Subcutaneous abdominal adipose tissue (tissue), 5 donors: ENCODE measurements around the gene FER.

ENCODE experiments used
- H3K27ac ChIP-seq: one replicate; pipeline ENCODE4 v1.7.0; 2013; ENCODE audit warnings: low read depth, mild to moderate bottlenecking, inconsistent platforms, low read length, moderate library complexity
- H3K27me3 ChIP-seq, 5 donors: one replicate each; pipeline ENCODE4 v1.7.0; 2013; ENCODE audit warnings: low read length in 5 of 5, inconsistent platforms in 1 of 5; ENCODE audit not compliant: control insufficient read depth in 5 of 5, insufficient read depth in 4 of 5
- H3K36me3 ChIP-seq, 5 donors: one replicate each; pipeline ENCODE4 v1.7.0; 2013; ENCODE audit warnings: low read length in 5 of 5; ENCODE audit not compliant: control insufficient read depth in 5 of 5, insufficient read depth in 5 of 5
- H3K4me1 ChIP-seq, 5 donors: one replicate each; pipeline ENCODE4 v1.7.0; 2013; ENCODE audit warnings: low read length in 5 of 5, mild to moderate bottlenecking in 3 of 5, moderate library complexity in 1 of 5; ENCODE audit not compliant: control insufficient read depth in 5 of 5, insufficient read depth in 5 of 5
- H3K4me3 ChIP-seq, 5 donors: one replicate each; pipeline ENCODE4 v1.7.0; 2013; ENCODE audit warnings: low read length in 5 of 5, low read depth in 1 of 5
- H3K9ac ChIP-seq, 5 donors: one replicate each; pipeline ENCODE4 v1.7.0; 2013; ENCODE audit warnings: low read length in 5 of 5, mild to moderate bottlenecking in 4 of 5, moderate library complexity in 3 of 5
- H3K9me3 ChIP-seq, 5 donors: one replicate each; pipeline ENCODE4 v1.7.0; 2013; ENCODE audit warnings: low read length in 5 of 5; ENCODE audit not compliant: control insufficient read depth in 5 of 5
- donor health status: healthy.
- donor health status: healthy.
- donor health status: healthy.
- donor health status: healthy.
- donor health status: healthy.

FER gene

GRCh38 chr5:108930107-108930506, 182.4 kb downstream of the FER start:
- H3K9ac ChIP-seq = no peak overlapping the region
- no peak overlapping the region for H3K4me3 ChIP-seq
- H3K4me1 ChIP-seq = peaks cover 0 to under 1% (median 0%) of the 10 kb centered on the region in 5 donors
- peaks cover 0 to 5% (median 0%) of the 10 kb centered on the region in 5 donors for H3K36me3 ChIP-seq
- no peak overlapping the region for H3K27ac ChIP-seq
- no peaks in the 10 kb centered on the region for H3K27me3 ChIP-seq
- peaks cover 0 to 2% (median 0%) of the 10 kb centered on the region in 5 donors for H3K9me3 ChIP-seq

- no peak overlapping the region for H3K9ac ChIP-seq
- peaks cover 0 to 5% (median 0%) of the 10 kb centered on the region in 5 donors for H3K36me3 ChIP-seq
- H3K9me3 ChIP-seq = peaks cover 0 to 2% (median 0%) of the 10 kb centered on the region in 5 donors
- H3K27me3 ChIP-seq = no peaks in the 10 kb centered on the region
- H3K4me3 ChIP-seq = no peak overlapping the region
- no peak overlapping the region for H3K27ac ChIP-seq
- peaks cover 0 to 10% (median 0%) of the 10 kb centered on the region in 5 donors for H3K4me1 ChIP-seq
Observed at GRCh38 chr5:108935611-108936010, 187.9 kb downstream of the FER start.

- H3K27ac ChIP-seq = no peak overlapping the region
- no peaks in the 10 kb centered on the region for H3K36me3 ChIP-seq
- H3K27me3 ChIP-seq = no peaks in the 10 kb centered on the region
- no peak overlapping the region for H3K4me3 ChIP-seq
- H3K4me1 ChIP-seq = peaks cover 0 to 10% (median 0%) of the 10 kb centered on the region in 5 donors
- no peak overlapping the region for H3K9ac ChIP-seq
- no peaks in the 10 kb centered on the region for H3K9me3 ChIP-seq
Observed at GRCh38 chr5:108937221-108937620, 189.5 kb downstream of the FER start.

GRCh38 chr5:108940506-108940905, 192.8 kb downstream of the FER start:
- no peaks in the 10 kb centered on the region for H3K27me3 ChIP-seq
- no peak overlapping the region for H3K27ac ChIP-seq
- no peaks in the 10 kb centered on the region for H3K36me3 ChIP-seq
- H3K9me3 ChIP-seq = no peaks in the 10 kb centered on the region
- peaks cover 0 to 5% (median 0%) of the 10 kb centered on the region in 5 donors for H3K4me1 ChIP-seq
- no peak overlapping the region for H3K9ac ChIP-seq
- H3K4me3 ChIP-seq = no peak overlapping the region

- no peaks in the 10 kb centered on the region for H3K9me3 ChIP-seq
- no peaks in the 10 kb centered on the region for H3K27me3 ChIP-seq
- no peak overlapping the region for H3K27ac ChIP-seq
- no peak overlapping the region for H3K4me3 ChIP-seq
- peaks cover 0 to 6% (median 0%) of the 10 kb centered on the region in 5 donors for H3K36me3 ChIP-seq
- no peaks in the 10 kb centered on the region for H3K4me1 ChIP-seq
- no peak overlapping the region for H3K9ac ChIP-seq
Observed at GRCh38 chr5:108941746-108942145, 194.0 kb downstream of the FER start.

GRCh38 chr5:108942701-108943100, 195.0 kb downstream of the FER start:
- H3K4me1 ChIP-seq = no peaks in the 10 kb centered on the region
- no peak overlapping the region for H3K4me3 ChIP-seq
- H3K9me3 ChIP-seq = no peaks in the 10 kb centered on the region
- H3K27me3 ChIP-seq = no peaks in the 10 kb centered on the region
- H3K27ac ChIP-seq = no peak overlapping the region
- peaks cover 0 to 10% (median 0%) of the 10 kb centered on the region in 5 donors for H3K36me3 ChIP-seq
- H3K9ac ChIP-seq = no peak overlapping the region

GRCh38 chr5:108945094-108945493, 197.4 kb downstream of the FER start:
- no peak overlapping the region for H3K4me3 ChIP-seq
- H3K4me1 ChIP-seq = no peaks in the 10 kb centered on the region
- H3K9ac ChIP-seq = no peak overlapping the region
- no peak overlapping the region for H3K27ac ChIP-seq
- peaks cover 0 to 10% (median 0%) of the 10 kb centered on the region in 5 donors for H3K36me3 ChIP-seq
- no peaks in the 10 kb centered on the region for H3K27me3 ChIP-seq
- no peaks in the 10 kb centered on the region for H3K9me3 ChIP-seq

GRCh38 chr5:108946008-108946407, 198.3 kb downstream of the FER start:
- Histone ChIP-seq H3K36me3 (peaks cover 0 to 10% (median 0%) of the 10 kb centered on the region in 5 donors), H3K4me3 (no peak overlapping the region), H3K9me3 (no peaks in the 10 kb centered on the region), H3K27me3 (no peaks in the 10 kb centered on the region), H3K9ac (no peak overlapping the region), H3K27ac (no peak overlapping the region), H3K4me1 (no peaks in the 10 kb centered on the region)

GRCh38 chr5:108947164-108947563, 199.5 kb downstream of the FER start:
- peaks cover 0 to 10% (median 0%) of the 10 kb centered on the region in 5 donors for H3K36me3 ChIP-seq
- H3K9me3 ChIP-seq = no peaks in the 10 kb centered on the region
- no peak overlapping the region for H3K27ac ChIP-seq
- no peaks in the 10 kb centered on the region for H3K27me3 ChIP-seq
- H3K4me3 ChIP-seq = no peak overlapping the region
- no peak overlapping the region for H3K9ac ChIP-seq
- H3K4me1 ChIP-seq = no peaks in the 10 kb centered on the region

- Histone ChIP-seq H3K27me3 (no peaks in the 10 kb centered on the region), H3K4me1 (no peaks in the 10 kb centered on the region), H3K9me3 (no peaks in the 10 kb centered on the region), H3K9ac (no peak overlapping the region), H3K27ac (no peak overlapping the region), H3K4me3 (no peak overlapping the region), H3K36me3 (peaks cover 0 to 12% (median 0%) of the 10 kb centered on the region in 5 donors)
Observed at GRCh38 chr5:108950276-108950675, 202.6 kb downstream of the FER start.

- Histone ChIP-seq H3K27me3 (no peaks in the 10 kb centered on the region), H3K4me3 (no peak overlapping the region), H3K27ac (no peak overlapping the region), H3K4me1 (no peaks in the 10 kb centered on the region), H3K36me3 (peaks cover 0 to 7% (median 0%) of the 10 kb centered on the region in 5 donors), H3K9ac (no peak overlapping the region), H3K9me3 (no peaks in the 10 kb centered on the region)
Observed at GRCh38 chr5:108953940-108954339, 206.2 kb downstream of the FER start.
